ENCODE measurements around the gene CCDC110.

CCDC110 gene

GRCh38 chr4:185421366-185422124 is 50.0 kb downstream of the CCDC110 start:
- no peak for DNase-seq

GRCh38 chr4:185416955-185417354 is 54.6 kb downstream of the CCDC110 start:
- no peak for DNase-seq

- DNase-seq, result no peak
Measured at GRCh38 chr4:185412412-185412811, 59.1 kb downstream of the CCDC110 start.

GRCh38 chr4:185411849-185412248 is 59.7 kb downstream of the CCDC110 start:
- DNase-seq, result no peak

- no peak for DNase-seq
Measured at GRCh38 chr4:185408432-185408831, 63.1 kb downstream of the CCDC110 start.

- DNase-seq, result no peak
Measured at GRCh38 chr4:185405296-185405999, 66.1 kb downstream of the CCDC110 start.

- no peak for DNase-seq
Measured at GRCh38 chr4:185404031-185404430, 67.5 kb downstream of the CCDC110 start.

- DNase-seq, result peak in 3 of 56 donors; percentile 7 to 9 (median 8)
Measured at GRCh38 chr4:185399466-185399865, 72.1 kb downstream of the CCDC110 start.

GRCh38 chr4:185398618-185399017 is 72.9 kb downstream of the CCDC110 start:
- no peak for DNase-seq

GRCh38 chr4:185396724-185397385 is 74.7 kb downstream of the CCDC110 start, which contains the start of gene ANKRD37:
Gene ANKRD37, plus strand, starts transcription at chr4:185396841. Its CDS starts 83 bp downstream, at chr4:185396924.
- DNase-seq, result peak in 33 of 56 donors; percentile 13 to 75 (median 52)

GRCh38 chr4:185395956-185396723 is 75.4 kb downstream of the CCDC110 start:
- DNase-seq, result peak; percentile 58 to 99 (median 94)

GRCh38 chr4:185395238-185395955 is 76.1 kb downstream of the CCDC110 start, which contains the start of gene LRP2BP:
Gene LRP2BP, minus strand, starts transcription at chr4:185395924. Its CDS starts 17,738 bp downstream, at chr4:185378186.
- DNase-seq, result peak in 1 of 56 donors; percentile 50
